HepG2 (cell line): Measurements from ENCODE around the gene TFPI. TPM values are rescaled to one million over a fixed set of nuclear protein-coding genes. Genes with fewer than 3 reads are reported as not detected.
A peak's percentile ranks its signal among the peaks of the same experiment; 100 is the strongest.

Experiments used
- KLF13 ChIP-seq: sonication (generic); formaldehyde crosslinking; IDR thresholded peaks from 2 replicates; pipeline ENCODE4 v1.4.0; 2020; ENCODE audit warnings: mild to moderate bottlenecking, missing genetic modification reagents
- MAZ ChIP-seq, 2 experiments: sonication (generic) in 1 of 2; formaldehyde crosslinking in 1 of 2; IDR thresholded peaks; 2 replicates each; pipeline versions ENCODE4 v1.5.0 to v1.6.1; 2012 to 2020; ENCODE audit warnings: low read depth in 2 of 2, mild to moderate bottlenecking in 2 of 2, borderline replicate concordance in 1 of 2, improper control_type of control experiment in 1 of 2, low read length in 1 of 2, missing genetic modification reagents in 1 of 2, moderate library complexity in 1 of 2
- PAXIP1 ChIP-seq: sonication (generic); formaldehyde crosslinking; conservative IDR thresholded peaks from 2 replicates; pipeline ENCODE4 v1.4.0; 2020; ENCODE audit warnings: mild to moderate bottlenecking, missing genetic modification reagents, moderate library complexity
- POLR2A ChIP-seq, 2 experiments: IDR thresholded peaks; 2 replicates each; pipeline ENCODE4 v1.6.1; 2011; ENCODE audit warnings: low read depth in 2 of 2, low read length in 2 of 2, mild to moderate bottlenecking in 1 of 2, moderate library complexity in 1 of 2; ENCODE audit not compliant: insufficient read depth in 1 of 2
- RERE ChIP-seq: IDR thresholded peaks from 2 replicates; pipeline ENCODE4 v1.6.1; 2016; ENCODE audit warnings: low read depth, missing genetic modification reagents, missing compliant biosample characterization
- ZNF263 ChIP-seq: sonication (generic); formaldehyde crosslinking; IDR thresholded peaks from 2 replicates; pipeline ENCODE4 v1.4.0; 2020; ENCODE audit warnings: missing genetic modification reagents
- ZNF264 ChIP-seq: sonication (generic); formaldehyde crosslinking; IDR thresholded peaks from 2 replicates; pipeline ENCODE4 v1.4.0; 2020; ENCODE audit warnings: missing genetic modification reagents
- ZNF441 ChIP-seq: sonication (generic); formaldehyde crosslinking; IDR thresholded peaks from 2 replicates; pipeline ENCODE4 v1.7.0; 2021; ENCODE audit warnings: missing genetic modification reagents, borderline replicate concordance
- ZNF674 ChIP-seq: sonication (generic); formaldehyde crosslinking; IDR thresholded peaks from 2 replicates; pipeline ENCODE4 v1.5.0; 2020; ENCODE audit warnings: low read depth, mild to moderate bottlenecking, missing genetic modification reagents
- ZNF839 ChIP-seq: sonication (generic); formaldehyde crosslinking; IDR thresholded peaks from 2 replicates; pipeline ENCODE4 v1.4.0; 2020; ENCODE audit warnings: missing genetic modification reagents, mild to moderate bottlenecking, borderline replicate concordance
- ZSCAN31 ChIP-seq: sonication (generic); formaldehyde crosslinking; IDR thresholded peaks from 2 replicates; pipeline ENCODE4 v1.5.0; 2020; ENCODE audit warnings: low read depth, mild to moderate bottlenecking, missing genetic modification reagents
- polyA plus RNA-seq, 8 experiments: library from polyadenylated mRNA; depleted of rRNA in 3 of 8; stranded (reverse) in 7 of 8; unstranded in 1 of 8; fragments of >200 nt; fragmentation: Illumina TruSeq in 4 of 8; extraction: Trizol in 4 of 8; gene quantifications; 2 replicates each; pipeline versions ENCODE4 v1.2.1 to v1.2.3, GENCODE V29; 2011 to 2016; ENCODE audit warnings: low read depth in 4 of 8, missing spikeins in 1 of 8, mixed read lengths in 1 of 8; ENCODE audit not compliant: insufficient read depth in 1 of 8
- total RNA-seq, 5 experiments: library from RNA; depleted of rRNA; stranded (reverse); fragments of >200 nt; fragmentation: Illumina TruSeq; extraction: Trizol; gene quantifications; 2 replicates each; pipeline ENCODE4 v1.2.3, GENCODE V29; 2016; ENCODE audit warnings: low read depth in 1 of 5
- TF ChIP-seq, protein P1 (sequence below): IDR thresholded peaks from 2 replicates; pipeline ENCODE4 v1.4.0; 2020; ENCODE audit warnings: mild to moderate bottlenecking, missing genetic modification reagents
- TF ChIP-seq, protein P2 (sequence below): sonication (generic); formaldehyde crosslinking; IDR thresholded peaks from 2 replicates; pipeline ENCODE4 v1.5.0; 2020; ENCODE audit warnings: missing genetic modification reagents

The TFPI gene
- total and polyA plus RNA-seq, 2 of the 13 experiments (the other 11 are each of a cell fraction or from before 2014, with no cell fraction given) = 301 to 436 TPM

GRCh38 chr2:187519419-187520120, 34.7 kb downstream of the TFPI start (continued):
- TF ChIP-seq ZNF441 (no peak), MAZ (IDR thresholded peaks at IDR 0.05; ENCODE audit: borderline replicate concordance, low read depth, low read length) (no peak), MAZ (CRISPR knock-in tag; IDR thresholded peaks at IDR 0.05; ENCODE audit: low read depth) (peak; percentile 41; the same call in 1 of the 2 replicates), POLR2A (IDR thresholded peaks at IDR 0.05; ENCODE audit: insufficient read depth in 1 of 2, low read depth in 2 of 2, low read length in 2 of 2) (0 out of 4 replicates have a peak, but pooled peaks of 1 of the 2 experiments have one; percentile 7), ZNF263 (CRISPR knock-in tag) (peak; percentile 75), ZNF264 (CRISPR knock-in tag) (0 out of 2 replicates have a peak, but pooled peaks have one; percentile 35), KLF13 (no peak), ZSCAN31 (CRISPR knock-in tag) (peak; percentile 58; the same call in 1 of the 2 replicates), PAXIP1 (CRISPR knock-in tag) (peak; percentile 25; the same call in 1 of the 2 replicates), ZNF839 (CRISPR knock-in tag) (no peak), RERE (CRISPR knock-in tag) (no peak), ZNF674 (no peak)
- TF ChIP-seq, protein P1, sequence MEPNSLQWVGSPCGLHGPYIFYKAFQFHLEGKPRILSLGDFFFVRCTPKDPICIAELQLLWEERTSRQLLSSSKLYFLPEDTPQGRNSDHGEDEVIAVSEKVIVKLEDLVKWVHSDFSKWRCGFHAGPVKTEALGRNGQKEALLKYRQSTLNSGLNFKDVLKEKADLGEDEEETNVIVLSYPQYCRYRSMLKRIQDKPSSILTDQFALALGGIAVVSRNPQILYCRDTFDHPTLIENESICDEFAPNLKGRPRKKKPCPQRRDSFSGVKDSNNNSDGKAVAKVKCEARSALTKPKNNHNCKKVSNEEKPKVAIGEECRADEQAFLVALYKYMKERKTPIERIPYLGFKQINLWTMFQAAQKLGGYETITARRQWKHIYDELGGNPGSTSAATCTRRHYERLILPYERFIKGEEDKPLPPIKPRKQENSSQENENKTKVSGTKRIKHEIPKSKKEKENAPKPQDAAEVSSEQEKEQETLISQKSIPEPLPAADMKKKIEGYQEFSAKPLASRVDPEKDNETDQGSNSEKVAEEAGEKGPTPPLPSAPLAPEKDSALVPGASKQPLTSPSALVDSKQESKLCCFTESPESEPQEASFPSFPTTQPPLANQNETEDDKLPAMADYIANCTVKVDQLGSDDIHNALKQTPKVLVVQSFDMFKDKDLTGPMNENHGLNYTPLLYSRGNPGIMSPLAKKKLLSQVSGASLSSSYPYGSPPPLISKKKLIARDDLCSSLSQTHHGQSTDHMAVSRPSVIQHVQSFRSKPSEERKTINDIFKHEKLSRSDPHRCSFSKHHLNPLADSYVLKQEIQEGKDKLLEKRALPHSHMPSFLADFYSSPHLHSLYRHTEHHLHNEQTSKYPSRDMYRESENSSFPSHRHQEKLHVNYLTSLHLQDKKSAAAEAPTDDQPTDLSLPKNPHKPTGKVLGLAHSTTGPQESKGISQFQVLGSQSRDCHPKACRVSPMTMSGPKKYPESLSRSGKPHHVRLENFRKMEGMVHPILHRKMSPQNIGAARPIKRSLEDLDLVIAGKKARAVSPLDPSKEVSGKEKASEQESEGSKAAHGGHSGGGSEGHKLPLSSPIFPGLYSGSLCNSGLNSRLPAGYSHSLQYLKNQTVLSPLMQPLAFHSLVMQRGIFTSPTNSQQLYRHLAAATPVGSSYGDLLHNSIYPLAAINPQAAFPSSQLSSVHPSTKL (CRISPR knock-in tag) = peak; percentile 54
- TF ChIP-seq, protein P2, sequence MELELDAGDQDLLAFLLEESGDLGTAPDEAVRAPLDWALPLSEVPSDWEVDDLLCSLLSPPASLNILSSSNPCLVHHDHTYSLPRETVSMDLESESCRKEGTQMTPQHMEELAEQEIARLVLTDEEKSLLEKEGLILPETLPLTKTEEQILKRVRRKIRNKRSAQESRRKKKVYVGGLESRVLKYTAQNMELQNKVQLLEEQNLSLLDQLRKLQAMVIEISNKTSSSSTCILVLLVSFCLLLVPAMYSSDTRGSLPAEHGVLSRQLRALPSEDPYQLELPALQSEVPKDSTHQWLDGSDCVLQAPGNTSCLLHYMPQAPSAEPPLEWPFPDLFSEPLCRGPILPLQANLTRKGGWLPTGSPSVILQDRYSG (CRISPR knock-in tag) = no peak
